CD4-positive, alpha-beta T cell treated with Interleukin-4 for 1 hour (primary cell): ENCODE measurements around the gene MLPH.

Experiments used
- DNase-seq, 2 donors: peaks; one replicate each; pipeline ENCODE4 v3.0.0-alpha.2; 2020 to 2022

The MLPH gene

DNA sequence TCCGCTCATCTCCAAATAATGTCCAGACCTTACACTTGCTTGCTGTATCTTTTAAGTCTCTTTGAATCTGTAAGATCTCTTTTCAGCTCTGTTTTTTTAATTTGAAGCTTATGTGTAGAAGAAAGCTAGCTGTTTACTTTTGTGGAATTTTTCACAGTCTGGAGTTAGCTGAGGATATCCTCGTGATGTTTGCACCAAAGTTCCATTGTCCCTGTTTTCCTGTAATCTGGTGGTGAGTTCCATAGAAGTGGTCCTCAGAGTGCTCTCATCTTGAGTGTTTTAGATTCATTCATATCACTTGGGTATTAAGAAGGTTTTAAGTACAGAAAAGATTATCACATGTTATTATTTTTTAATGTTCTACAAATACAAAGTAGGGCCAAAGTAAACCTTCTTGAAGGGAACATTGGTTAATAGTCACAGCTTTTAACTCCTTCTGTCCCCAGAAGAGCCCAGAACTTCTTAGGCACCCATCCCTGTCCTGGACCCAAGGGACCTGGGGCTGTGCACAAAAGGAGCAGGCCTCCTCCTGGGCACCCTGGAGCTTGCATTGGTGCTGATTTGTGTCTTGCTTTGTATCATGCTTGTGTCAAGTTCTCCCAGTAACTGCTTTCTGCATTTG, 15.0 kb downstream of the MLPH start:
- DNase-seq, result no peak

DNA sequence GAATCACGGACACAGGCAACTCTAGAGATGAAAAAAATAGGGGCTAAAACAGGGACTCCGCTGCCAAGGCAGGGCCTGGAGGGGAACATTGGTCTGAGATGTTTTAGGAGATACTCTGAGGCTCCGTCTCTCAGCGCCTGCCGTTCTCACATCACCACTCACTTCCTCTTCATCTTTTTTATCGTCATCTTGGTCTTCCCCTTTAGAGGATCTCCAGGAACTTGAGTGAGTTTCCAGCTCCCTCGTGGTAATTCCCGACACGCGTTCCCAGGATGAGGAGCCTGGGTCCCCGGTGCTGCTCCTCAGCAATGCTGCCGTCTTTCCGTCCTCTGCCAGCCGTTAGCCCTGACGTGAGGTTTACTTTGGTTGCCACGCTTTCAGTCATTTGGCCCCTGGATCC, 16.1 kb downstream of the MLPH start:
- no peak for DNase-seq

DNA sequence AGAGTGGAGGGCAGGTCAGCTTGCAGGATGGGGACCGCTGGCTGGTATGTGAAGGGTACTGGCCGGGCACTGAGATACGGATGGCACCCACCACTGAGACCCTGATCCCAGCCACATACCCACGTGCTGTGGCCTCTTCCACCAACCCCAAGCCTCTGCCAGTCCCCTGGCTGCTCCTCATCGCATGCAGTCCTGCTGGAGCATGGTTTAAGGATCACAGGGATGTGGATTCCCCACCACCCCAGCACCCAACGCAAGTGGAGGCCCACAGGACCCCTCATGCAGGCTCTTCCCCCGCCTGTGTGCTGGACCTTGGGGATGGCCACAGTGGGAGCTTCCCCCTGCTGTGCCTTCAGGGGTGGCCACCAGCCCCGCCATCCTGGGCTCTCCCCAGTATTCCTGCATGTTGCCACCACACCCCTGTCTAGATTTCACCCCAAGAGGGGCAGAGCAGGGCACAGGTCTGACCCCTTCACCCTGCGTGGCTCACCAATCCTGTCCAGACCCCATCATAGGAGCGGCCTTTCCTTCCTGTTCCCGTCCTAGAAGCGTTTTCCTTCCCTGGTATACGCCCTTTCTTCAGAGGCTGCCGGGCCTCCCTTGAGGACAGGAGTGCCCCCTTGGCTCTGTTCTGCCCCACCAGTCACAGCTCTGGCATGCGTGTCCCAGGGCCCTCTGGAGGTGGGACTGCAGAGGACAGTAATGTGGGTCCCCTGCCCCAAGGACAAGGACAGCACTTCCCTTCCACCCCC, 18.3 kb downstream of the MLPH start:
- DNase-seq, result no peak

DNA sequence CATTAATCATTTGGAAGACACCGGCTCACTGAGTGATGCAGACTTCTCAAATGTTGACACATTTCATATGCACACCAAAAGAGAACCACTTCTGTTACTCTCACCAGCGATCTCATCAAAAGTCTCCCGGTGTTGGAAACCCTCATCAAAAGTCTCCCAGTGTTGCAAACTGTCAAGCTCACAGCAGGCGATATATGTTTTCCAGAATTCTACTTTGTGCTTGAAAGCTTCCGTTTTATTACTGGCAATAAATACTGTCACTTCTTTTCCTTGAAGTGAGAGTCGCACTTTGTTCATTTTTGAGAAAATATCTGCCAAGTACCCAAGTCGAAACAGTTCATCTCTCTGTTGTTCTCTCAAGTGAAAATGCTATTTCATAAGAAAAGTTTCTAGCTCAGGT, 20.5 kb downstream of the MLPH start:
- DNase-seq, result no peak

DNA sequence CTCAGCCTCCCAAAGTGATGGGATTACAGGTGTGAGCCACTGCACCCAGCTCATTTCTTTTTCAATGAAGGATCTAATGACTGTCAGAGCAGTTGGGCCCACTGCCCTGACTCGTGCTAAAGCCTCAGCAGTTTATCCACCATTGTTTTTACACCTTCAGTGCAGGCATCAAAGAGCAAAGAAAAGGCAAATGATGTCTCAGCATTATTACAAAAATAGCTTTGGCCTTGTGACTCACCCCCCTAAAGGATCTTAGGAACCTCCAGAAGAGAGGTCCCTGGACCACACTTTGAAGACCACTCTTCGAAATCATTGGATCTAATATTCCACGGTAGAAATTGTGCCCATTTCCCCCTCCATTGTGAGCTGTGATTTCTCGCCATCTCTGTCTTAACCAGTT, 21.3 kb downstream of the MLPH start:
- no peak for DNase-seq

DNA sequence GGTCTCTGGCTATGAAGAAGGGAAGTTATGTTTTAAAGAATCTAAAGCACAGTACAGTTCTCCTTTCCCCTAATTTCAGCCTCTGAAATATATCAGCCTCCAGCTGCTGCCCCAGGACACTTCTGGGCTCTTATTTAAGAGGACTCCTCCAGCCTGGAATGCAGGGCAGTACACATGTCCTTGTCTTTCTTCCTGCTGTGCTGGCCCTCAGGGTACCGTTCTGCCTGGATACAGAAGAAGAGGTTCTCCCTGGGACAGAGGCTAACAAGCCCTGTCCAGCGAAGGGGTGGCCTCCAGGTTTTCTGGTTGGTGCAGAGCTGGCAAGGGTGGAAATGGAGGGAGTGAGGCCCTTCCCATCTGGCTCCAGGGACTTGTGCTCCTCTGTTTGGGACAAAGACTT, 22.1 kb downstream of the MLPH start:
- DNase-seq, result no peak

DNA sequence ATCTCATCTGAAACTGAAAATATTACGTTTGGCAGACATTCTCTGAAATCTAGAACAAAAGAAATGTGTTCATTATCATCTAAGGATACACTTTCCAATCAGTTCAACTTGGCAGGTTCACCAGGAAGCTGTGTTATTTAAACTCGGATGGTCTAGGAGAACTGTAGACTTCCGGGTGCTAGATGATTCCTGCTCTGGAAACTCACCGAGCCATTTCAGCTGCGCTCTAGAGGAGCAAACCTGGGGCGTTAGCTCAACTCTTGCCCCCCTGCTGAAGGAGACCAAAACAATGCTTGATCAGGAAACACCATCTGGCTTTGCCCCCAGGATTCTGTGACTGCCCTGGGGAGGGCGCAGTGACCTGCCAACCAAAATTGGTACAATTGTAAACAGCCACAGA, 22.9 kb downstream of the MLPH start:
- DNase-seq, result no peak

DNA sequence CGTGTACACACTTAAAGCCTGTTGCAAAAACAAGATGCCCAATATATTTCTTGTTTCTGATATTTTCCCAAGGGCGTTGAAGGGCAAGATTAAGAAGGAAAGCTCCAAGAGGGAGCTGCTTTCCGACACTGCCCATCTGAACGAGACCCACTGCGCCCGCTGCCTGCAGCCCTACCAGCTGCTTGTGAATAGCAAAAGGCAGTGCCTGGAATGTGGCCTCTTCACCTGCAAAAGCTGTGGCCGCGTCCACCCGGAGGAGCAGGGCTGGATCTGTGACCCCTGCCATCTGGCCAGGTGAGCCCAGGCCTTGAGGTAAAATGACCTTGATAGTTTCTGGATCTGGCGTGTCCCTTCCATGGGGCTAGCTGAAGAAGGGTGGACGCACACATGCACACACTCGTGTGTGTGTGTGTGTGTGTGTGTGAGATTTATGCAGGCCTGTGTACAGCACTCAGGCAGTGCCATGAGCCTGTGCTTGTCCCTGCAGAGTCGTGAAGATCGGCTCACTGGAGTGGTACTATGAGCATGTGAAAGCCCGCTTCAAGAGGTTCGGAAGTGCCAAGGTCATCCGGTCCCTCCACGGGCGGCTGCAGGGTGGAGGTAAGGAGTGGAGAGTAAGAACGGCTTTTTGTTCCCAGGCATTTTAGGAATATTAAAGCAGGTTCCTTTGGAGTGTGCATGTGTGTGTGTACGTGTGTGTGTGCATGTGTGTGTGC, 23.6 kb downstream of the MLPH start:
- DNase-seq, result no peak

DNA sequence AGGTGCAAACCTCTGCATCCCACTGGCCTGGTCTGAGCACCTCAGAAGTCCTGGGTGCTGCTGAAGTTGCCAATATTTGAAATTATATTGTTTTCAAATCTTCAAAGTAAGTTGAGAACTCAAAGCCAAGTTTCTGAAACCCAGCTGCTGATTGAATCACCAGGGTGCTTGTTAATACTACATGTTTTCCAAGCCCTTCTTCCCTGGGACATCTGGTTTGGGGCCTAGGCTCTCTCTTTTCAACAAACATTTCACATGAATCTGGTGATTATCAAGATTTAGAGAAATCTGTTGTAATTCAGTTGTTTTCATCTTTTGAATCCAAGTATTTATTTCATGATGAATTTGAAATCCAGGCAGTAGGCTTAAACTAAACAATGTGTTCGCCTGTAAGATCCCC, 24.4 kb downstream of the MLPH start:
- no peak for DNase-seq

DNA sequence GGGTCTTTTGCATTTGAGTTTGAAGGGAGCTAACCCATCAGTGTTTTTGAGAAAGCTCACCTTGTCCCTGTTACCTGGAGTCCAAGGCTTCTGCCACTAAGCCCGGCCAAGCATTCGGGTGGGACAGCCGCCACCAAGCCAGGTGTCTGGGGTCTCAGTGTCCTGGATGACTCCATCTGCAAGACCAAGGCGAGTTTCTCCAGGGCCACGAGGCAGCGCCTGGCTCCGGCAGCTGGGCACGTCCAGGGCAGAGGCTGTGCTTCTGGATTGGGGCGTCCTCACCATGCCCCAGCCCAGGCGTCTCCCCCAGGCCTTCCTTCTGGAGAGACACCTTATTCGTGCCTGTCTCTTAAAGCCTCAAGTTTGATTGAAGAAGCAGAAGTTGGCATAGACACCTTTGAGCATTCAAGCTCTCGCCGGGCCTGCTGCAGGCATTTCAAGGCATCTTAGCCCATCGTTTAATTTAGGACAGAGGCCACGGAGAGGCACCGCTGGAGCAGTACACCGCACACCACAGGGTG, 24.9 kb downstream of the MLPH start:
- no peak for DNase-seq

DNA sequence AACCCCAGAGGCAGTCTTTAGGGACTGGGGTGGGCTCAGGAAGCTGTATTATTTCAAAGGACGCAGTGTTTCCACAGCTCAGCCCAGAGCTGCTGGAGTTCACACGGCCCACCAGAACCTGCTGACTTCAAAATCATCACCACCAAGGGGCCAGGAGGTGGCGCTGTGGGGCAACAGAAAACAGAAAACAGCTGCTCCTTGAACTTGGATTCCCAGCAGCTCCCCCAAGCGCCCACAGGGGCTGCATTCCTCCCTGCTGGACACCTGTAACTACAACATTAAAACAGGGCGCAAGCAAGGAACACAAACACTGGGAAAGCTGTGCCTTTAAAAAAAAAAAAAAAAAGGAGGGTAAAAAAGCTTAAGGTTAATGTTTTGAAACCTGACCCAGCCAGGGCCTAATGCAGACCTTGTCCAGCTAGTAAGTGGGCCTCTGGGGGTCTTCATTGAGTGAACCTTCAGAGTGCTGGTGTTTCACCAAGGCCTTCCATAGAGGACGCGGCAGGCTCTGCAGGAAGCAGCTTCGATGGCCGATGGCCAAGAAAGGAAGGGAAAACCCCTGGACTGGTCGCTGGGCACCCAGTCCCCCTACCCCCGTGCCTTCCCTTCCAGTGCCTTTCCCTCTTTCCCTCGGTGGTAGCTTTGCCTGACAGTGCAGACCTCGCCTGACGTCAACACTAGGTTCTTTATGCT, 25.9 kb downstream of the MLPH start:
- DNase-seq, result peak; percentile 75 to 80

DNA sequence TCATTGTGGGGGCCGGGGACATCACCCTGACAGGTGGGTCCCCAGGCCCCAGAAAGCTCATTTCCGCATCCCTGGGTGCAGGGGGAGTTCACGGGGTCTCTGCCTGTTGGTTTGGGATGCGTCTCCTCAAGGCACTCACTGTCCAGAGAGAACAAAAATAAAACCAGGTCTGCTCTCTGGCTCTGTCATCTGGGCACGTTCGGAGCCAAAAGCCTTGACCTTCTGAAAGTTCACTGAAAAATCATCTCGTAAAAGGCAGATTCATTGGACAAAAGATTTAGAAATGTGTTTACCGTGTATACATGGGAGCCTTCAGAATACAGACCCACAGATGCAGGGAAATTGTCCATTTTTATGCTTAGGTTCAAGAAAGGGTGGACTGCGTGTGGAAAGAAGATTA, 26.6 kb downstream of the MLPH start:
- DNase-seq, result no peak

DNA sequence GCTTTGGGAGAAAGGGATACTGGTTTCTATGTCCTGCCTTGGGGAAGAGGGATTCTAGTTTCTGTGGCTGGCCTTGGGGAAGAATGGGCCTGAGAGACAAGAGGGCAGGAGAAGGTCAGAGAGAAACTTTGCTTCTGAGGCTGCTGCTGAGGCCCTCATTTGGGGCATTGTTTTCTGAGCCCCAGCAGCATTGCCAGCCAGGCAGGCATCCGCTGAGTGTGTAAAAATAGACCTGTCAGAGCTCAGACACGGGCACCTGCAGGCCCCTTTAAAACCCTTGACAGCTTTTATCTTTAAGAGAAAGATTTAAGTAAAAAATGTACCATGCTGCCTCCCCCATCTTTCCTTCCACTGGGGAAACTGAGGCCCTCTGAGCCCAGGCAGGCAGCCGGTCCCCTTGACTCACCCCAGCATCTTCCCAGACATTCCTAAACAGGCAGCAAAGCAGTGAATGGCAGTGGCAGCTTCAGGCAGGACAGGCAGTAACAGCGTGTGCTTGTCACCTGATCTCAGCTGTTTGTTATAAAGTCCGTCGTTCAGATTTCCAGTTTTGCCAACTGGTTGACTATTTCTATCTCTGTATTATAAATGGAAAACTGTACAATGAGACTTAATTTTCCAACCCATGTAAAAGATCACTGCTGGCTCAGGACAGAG, 27.6 kb downstream of the MLPH start:
- no peak for DNase-seq

DNA sequence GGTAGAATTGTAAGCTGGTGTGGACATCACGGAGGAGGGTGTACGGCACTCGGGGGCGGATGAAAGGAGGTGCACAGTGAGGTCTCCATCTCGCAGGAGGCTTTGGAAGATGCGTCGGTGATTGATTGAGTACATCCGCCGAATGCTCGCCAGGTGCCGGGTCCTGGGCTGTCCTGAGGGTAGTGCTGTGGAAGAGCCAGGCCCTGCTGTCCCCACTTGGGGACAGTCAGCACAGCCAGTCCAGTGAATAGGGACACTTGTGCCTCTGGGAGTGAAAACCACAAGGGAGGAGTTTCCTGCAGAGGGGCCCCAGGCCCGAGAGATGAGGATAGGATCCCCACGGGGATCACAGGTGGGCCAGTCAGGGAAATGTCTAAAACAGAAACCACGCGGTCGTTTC, 28.1 kb downstream of the MLPH start:
- DNase-seq, result no peak

DNA sequence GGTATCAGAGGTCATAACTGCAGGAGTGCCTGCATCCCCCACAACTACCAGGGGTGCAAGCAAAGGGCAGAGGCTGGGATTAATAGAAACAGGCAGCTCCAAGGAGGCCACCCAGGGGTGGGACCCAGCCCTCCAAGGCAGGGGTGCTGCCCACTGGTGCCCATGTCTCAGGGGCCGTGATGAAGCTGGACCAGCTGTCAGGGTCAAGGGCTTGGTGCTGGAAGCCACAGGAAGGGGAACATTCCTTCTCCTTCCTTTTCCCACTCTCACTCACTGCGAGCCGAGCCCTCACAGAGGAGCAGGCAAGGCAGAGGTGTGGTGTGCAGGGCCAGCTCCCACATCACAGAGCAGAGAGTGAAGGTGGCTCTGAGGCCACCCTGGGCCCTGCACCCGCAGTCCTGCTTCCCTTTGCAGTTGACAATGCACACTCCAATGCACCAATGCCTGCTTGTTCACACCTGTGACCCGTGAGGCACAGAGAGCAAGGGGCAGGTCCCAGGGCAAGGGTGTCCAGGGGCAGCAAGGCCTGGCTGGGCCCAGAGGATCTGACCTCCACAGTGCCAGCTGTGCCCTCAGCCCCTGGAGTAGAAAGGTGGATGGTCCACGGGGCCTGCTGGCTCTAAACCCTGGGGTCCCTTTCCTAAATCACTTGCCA, 28.7 kb downstream of the MLPH start:
- DNase-seq, result no peak

DNA sequence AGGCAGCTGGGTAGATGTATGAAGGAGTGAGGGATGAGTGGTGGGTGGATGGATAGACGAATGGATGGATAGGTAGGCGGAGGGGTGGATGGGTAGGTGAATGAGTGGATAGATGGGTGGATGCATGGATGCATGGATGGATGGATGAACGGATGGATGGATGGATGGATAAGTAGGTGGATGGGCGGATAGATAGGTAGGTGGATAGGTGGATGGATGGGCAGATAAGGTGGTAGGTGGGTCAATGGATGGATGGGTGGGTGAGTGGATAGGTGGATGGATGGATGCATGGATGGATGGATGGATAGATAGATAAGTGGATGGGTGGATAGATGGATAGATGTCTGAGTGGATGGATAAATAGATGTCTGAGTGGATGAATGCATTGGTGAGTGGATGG, 30.1 kb downstream of the MLPH start:
- no peak for DNase-seq

DNA sequence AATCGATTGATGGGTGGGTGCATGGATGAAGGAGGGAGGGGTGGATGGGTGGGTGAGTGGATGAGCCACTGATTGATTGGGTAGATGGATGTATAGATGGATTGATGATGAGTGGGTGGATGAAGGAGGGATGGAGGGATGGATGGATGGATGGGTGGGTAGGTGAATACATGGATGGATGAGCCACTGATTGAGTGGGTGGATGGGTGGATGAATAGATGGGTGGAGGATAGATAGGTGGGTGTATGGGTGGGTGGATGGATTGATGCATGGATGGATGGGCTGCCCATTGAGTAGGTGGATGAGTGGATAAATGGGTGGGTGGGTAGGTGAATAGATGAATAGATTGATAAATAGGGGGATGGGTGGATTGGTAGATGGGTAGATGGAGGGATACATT, 30.9 kb downstream of the MLPH start:
- DNase-seq, result no peak

DNA sequence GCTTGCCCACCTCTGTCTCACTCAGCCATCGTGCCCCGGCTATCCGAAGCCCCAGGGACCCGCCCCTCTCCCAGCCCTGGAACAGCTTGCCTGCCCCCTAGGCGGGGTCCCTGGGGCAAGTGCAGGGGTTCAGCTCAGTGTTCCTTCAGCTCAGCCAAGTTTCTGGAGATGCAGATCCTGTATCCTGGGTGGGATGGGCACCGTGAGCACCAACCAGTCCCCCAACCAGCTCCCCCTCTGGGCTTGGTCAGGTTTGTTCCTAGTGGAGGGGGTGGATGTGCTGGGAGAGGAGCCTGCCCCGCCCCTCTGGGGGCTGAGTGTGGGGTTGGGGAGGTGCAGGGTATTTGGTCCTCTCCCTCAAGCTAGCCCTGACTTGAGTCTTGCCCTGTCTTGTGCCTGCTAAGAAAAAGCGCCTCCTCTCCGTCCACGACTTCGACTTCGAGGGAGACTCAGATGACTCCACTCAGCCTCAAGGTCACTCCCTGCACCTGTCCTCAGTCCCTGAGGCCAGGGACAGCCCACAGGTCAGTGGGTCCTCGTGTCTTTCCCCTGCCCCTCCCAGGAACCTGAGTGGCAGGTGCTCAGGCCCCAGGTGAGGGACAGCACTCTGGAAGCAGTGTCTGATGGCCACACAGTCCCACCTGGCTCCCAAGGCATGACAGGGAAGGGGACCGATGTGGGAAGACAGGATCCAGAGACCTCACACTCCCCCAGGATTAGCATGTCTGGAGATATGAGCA, 32.6 kb downstream of the MLPH start:
- no peak for DNase-seq

DNA sequence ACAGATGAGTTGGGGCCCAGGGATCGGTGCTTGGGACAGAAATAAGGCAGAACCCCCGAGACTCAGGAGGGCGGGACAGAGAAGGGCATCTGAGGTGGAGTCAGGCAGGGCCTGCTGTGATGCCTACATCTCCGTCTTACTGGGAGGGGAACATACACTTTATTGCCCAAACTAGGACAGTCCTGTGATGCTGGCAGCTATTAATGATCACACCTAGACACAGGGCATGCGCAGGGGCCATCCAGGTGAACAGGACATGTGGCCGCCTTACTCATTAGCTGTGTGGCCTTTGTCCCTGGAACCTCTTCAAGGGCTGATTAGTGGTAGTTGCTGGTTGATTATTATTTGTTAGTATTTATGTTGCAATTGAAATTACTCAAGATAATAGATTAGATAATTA, 33.2 kb downstream of the MLPH start:
- DNase-seq, result no peak

DNA sequence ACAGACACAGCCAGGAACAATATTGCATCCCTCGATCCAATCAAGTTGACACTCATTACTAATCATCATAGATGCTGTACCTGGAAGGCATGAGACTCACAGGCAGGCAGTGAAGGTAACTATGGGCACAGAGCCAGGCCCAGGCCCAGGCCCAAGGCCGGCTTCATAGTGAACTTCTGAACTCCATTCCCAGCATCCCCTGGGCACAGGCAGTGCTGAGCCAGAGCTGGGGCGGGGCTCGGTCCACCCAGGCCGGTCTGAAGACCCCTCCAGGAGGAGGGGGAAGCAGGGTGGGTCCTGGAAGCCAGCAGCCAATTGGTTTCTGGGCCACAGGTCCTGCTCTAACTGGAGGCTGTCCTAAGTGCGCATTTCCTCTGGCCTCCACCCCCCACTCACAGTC, 37.6 kb downstream of the MLPH start:
- DNase-seq, result no peak

DNA sequence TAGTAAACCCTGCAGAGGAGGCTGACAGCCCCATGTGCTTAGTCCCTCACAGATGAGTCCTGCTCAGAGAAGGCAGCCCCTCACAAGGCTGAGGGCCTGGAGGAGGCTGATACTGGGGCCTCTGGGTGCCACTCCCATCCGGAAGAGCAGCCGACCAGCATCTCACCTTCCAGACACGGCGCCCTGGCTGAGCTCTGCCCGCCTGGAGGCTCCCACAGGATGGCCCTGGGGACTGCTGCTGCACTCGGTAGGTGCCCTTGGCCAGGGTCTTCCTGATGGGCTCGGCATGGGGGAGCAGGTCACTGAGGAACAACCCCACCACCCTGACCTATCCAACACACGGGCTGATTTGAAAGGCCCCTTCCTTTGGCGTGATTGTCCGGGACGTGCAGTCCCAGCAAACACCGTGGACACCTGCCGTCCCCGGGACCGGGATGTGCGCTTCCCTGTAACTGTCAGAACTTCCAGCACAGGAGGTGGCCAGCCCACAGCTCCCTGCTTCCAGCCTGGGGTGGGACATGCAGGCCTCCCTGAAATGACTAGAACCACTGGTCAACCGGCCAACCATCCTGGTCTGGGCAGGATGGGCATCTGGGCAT, 38.6 kb downstream of the MLPH start:
- DNase-seq, result no peak
